Esophagus (tissue), 2 donors: ENCODE measurements around the gene GINS1. TPM values are rescaled to one million over a fixed set of nuclear protein-coding genes. Genes with fewer than 3 reads are reported as not detected.
A peak's percentile ranks its signal among the peaks of the same experiment; 100 is the strongest.

Experiments
- H3K27ac ChIP-seq, 2 donors: one replicate each; pipeline ENCODE4 v1.5.1; 2013; ENCODE audit warnings: low read depth in 2 of 2, mild to moderate bottlenecking in 2 of 2, inconsistent platforms in 1 of 2, low read length in 1 of 2, moderate library complexity in 1 of 2
- H3K27me3 ChIP-seq, 2 donors: one replicate each; pipeline ENCODE4 v1.6.1; 2013; ENCODE audit warnings: low read length in 2 of 2, control low read depth in 1 of 2, mild to moderate bottlenecking in 1 of 2; ENCODE audit not compliant: insufficient read depth in 2 of 2, control insufficient read depth in 1 of 2
- H3K36me3 ChIP-seq, 2 donors: one replicate each; pipeline ENCODE4 v1.6.1; 2013; ENCODE audit warnings: low read length in 1 of 2; ENCODE audit not compliant: control insufficient read depth in 2 of 2, insufficient read depth in 2 of 2
- H3K4me1 ChIP-seq, 2 donors: one replicate each; pipeline ENCODE4 v1.6.1; 2013; ENCODE audit warnings: low read length in 1 of 2; ENCODE audit not compliant: control insufficient read depth in 2 of 2, insufficient read depth in 2 of 2
- H3K4me3 ChIP-seq, 2 donors: one replicate each; pipeline ENCODE4 v1.5.1; 2013; ENCODE audit warnings: low read length in 2 of 2, mild to moderate bottlenecking in 2 of 2, low read depth in 1 of 2, moderate library complexity in 1 of 2
- H3K9me3 ChIP-seq, 2 donors: one replicate each; pipeline ENCODE4 v1.6.1; 2013; ENCODE audit warnings: mild to moderate bottlenecking in 2 of 2, low read depth in 1 of 2, low read length in 1 of 2, moderate library complexity in 1 of 2; ENCODE audit not compliant: control insufficient read depth in 2 of 2, insufficient read depth in 1 of 2
- WGBS, 2 donors: extraction: QIAGEN DNeasy Blood & Tissue Kit; methylation state at CpG; one replicate each; pipeline ENCODE4 v1.1.7; 2013; 5-methylcytosine and 5-hydroxymethylcytosine counted together
- polyA plus RNA-seq, 2 donors: library from polyadenylated mRNA; stranded (reverse); fragments of 200-250 nt; gene quantifications; one replicate each; pipeline ENCODE4 v1.2.3, GENCODE V29; 2013
- donor health status: healthy with polysubstance abuse.
- donor health status: Bipolar disorder and iron deficiency.

GINS1 gene
- polyA plus RNA-seq, 2 donors: 4.1 to 5.9 TPM

DNA sequence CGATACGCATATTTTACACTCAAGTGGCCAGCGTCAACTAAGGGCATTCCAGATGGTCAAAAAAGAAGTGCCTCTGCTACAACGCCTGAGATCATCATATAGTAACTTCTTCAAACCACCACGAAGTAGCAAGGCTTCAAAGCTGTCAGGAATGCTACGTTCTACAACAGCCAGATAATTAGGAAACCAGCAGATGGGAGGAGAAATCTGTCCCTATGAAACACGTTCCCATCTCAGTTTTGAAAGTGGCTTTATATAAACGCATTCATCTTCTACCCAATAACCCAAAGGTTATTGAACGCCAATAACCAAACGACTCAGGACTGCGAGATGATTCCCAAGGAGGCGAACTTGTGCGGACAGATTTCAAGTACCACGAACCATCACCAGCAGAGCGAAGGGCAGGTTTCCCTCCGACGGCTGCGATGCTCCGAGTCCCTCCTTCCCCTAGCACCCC, 18.0 kb upstream of the GINS1 start:
- H3K36me3 ChIP-seq: no peaks in the 10 kb centered on the region
- 15 to 17% methylated on average over 19 of the region's 19 CpGs for WGBS, 2 donors
- no peaks in the 10 kb centered on the region for H3K4me1 ChIP-seq
- peak overlapping the region; percentile 90 to 98 for H3K27ac ChIP-seq
- no peaks in the 10 kb centered on the region for H3K9me3 ChIP-seq
- no peaks in the 10 kb centered on the region for H3K27me3 ChIP-seq
- H3K4me3 ChIP-seq: peak overlapping the region; percentile 78 to 93

GRCh38 chr20:25389858-25390537, 17.5 kb upstream of the GINS1 start:
- Histone ChIP-seq H3K36me3 (no peaks in the 10 kb centered on the region), H3K9me3 (no peaks in the 10 kb centered on the region), H3K4me3 (peak overlapping the region; percentile 78 to 93), H3K4me1 (no peaks in the 10 kb centered on the region), H3K27me3 (no peaks in the 10 kb centered on the region), H3K27ac (peak overlapping the region; percentile 90 to 98)
- 0% methylated on average over 41 to 67 of the region's 67 CpGs for WGBS, 2 donors

DNA sequence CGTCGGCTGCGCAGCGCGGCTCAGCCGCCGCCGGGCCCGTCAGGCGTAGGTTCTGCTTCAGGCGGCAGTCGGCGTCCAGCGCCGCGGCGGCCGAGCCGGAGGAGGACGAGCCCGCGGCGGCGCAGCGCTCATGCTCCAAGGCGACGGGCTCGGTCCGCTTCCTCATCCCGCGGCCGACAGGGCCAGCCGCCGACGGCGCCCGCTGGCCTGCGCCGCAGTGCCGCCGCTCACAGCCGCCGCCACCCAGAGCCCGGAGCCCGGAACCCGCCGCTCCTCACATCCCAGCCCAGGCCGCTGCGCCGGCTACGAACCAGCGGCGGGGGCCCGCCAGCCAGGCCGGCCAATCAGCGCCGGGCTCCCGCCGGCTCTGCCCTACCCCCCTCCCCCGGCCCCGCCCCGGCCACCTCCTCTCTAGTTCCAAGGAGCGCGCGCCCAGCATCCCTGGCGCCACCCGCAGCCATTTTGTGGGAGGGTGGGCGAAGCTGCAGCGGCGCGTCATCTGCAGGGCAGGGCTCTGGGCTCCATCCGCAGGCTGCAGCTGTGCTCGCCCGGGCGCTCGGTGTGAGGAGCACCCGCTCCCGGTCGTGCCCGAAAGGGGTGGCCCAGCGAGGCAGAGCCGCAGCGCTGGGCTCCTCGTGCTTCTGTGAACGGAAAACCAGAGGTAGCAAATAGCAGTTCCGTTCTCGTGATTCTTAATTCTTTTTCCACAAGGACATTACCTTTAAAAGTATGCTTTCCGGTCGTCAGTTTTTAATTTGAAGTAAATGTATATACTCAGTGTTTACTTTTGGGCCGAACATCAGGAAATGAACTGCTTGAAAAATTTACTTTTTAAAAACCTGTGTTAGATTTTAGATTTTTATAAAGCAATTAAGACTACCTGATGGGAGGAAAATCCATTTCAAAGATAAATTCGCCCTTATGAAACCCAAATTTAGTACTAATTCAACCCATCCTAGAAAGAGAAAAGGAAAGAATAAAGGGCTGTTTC, 16.6 kb upstream of the GINS1 start, which contains the start of gene ABHD12:
Gene ABHD12, minus strand, starts transcription at position 298 of the 991 bp plus-strand sequence. Its CDS starts 132 bp downstream, at position 166.
- Histone ChIP-seq H3K27me3 (no peaks in the 10 kb centered on the region), H3K36me3 (no peaks in the 10 kb centered on the region), H3K9me3 (no peaks in the 10 kb centered on the region), H3K4me3 (peak within 1 kb of the TSS; percentile 78 to 93), H3K27ac (peak within 1 kb of the TSS; percentile 90 to 98), H3K4me1 (no peaks in the 10 kb centered on the region)
- WGBS, 2 donors: 1% methylated on average over 57 to 91 of the region's 91 CpGs

DNA sequence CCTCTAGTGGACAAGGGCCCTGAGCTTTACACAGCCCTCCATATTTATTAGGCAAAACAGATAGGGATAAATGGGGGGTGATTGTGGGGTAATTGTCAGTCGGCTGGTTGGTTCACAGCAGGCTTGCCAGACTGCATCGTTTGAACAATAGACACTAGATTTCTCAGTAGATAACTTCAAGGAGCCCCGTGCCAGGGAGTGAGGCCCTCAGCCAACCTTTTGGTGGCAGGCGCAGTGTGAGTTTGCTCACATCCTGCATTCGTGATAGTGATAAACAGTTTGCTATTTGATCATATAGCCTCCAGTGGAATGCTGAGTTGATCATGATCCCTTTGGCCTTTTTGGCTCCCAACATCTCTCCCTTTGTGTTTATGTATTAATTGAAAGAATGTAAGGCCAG, 13.2 kb upstream of the GINS1 start:
- no peaks in the 10 kb centered on the region for H3K36me3 ChIP-seq
- no peak overlapping the region for H3K4me3 ChIP-seq
- WGBS, 2 donors: 51 to 57% methylated on average over 5 of the region's 5 CpGs
- no peak overlapping the region for H3K27ac ChIP-seq
- no peaks in the 10 kb centered on the region for H3K4me1 ChIP-seq
- H3K27me3 ChIP-seq: no peaks in the 10 kb centered on the region
- no peaks in the 10 kb centered on the region for H3K9me3 ChIP-seq

- 91% methylated on average over 6 of the region's 6 CpGs for WGBS, 2 donors
- no peaks in the 10 kb centered on the region for H3K4me1 ChIP-seq
- no peaks in the 10 kb centered on the region for H3K9me3 ChIP-seq
- H3K36me3 ChIP-seq: no peaks in the 10 kb centered on the region
- no peaks in the 10 kb centered on the region for H3K27me3 ChIP-seq
- no peak overlapping the region for H3K27ac ChIP-seq
- no peak overlapping the region for H3K4me3 ChIP-seq
Observed at GRCh38 chr20:25394996-25395395, 12.5 kb upstream of the GINS1 start.

- H3K4me1 ChIP-seq: no peaks in the 10 kb centered on the region
- H3K4me3 ChIP-seq: no peak overlapping the region
- WGBS, 2 donors: 71 to 81% methylated on average over 6 of the region's 6 CpGs
- no peaks in the 10 kb centered on the region for H3K36me3 ChIP-seq
- H3K27me3 ChIP-seq: no peaks in the 10 kb centered on the region
- H3K9me3 ChIP-seq: no peaks in the 10 kb centered on the region
- no peak overlapping the region for H3K27ac ChIP-seq
Observed at GRCh38 chr20:25397096-25397495, 10.4 kb upstream of the GINS1 start.

DNA sequence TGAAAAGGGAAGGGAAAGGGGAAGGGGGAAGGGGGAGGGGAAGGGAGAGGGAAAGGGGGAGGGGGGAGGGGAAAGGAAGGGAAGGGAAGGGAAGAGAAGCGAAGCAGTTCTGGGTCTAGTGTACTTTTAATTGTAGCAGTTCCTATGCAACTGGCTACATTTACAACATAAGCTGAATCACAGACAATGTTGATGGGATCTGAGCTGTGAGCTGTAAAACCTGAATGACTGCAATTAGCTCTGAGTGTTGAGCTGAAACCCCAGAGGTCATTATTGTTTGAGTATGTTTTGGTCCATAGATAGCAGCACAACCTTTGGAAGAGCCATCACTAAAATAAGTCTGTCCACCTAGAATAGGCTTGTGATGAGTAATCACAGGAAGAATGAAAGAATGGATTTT, 9.7 kb upstream of the GINS1 start:
- no peaks in the 10 kb centered on the region for H3K36me3 ChIP-seq
- no peaks in the 10 kb centered on the region for H3K4me1 ChIP-seq
- no peak overlapping the region for H3K27ac ChIP-seq
- 58 to 63% methylated on average over 1 of the region's 1 CpG for WGBS, 2 donors
- no peaks in the 10 kb centered on the region for H3K27me3 ChIP-seq
- peaks cover 0 to 3% of the 10 kb centered on the region in 2 donors for H3K9me3 ChIP-seq
- H3K4me3 ChIP-seq: no peak overlapping the region

DNA sequence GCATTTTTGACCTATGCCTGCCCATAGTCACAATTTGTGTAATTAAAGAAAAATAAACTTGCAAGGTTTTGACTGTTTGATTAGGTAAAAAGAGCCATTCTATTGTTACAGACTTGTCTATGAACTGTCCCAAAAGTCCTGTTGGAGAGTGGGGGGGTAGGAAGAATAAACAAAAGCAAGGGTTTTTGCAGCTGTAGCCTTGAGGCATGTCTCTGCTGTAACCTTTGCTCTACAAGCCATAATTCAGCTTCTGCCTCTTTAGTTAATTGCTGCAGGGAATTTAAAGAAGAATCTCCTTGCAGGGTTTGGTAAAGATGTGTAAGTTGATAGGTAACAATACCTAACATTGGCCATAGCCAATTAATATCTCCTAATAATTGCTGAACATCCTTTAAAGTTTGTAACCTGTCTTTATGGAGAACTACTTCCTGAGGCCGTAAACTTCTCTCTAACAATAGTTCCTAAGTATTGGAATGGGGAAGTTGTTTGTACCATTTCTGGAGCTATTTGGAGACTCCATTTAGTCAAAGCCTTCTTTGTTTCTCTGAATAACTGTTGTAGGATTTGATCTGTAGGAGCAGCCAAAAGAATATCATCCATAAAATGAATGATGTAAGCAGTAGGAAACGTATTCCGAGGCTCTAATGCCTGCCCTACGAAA, 9.0 kb upstream of the GINS1 start:
- 40 to 43% methylated on average over 4 of the region's 4 CpGs for WGBS, 2 donors
- Histone ChIP-seq H3K4me1 (no peaks in the 10 kb centered on the region), H3K36me3 (no peaks in the 10 kb centered on the region), H3K9me3 (peaks cover 2 to 8% of the 10 kb centered on the region in 2 donors), H3K4me3 (no peak overlapping the region), H3K27me3 (no peaks in the 10 kb centered on the region), H3K27ac (no peak overlapping the region)

DNA sequence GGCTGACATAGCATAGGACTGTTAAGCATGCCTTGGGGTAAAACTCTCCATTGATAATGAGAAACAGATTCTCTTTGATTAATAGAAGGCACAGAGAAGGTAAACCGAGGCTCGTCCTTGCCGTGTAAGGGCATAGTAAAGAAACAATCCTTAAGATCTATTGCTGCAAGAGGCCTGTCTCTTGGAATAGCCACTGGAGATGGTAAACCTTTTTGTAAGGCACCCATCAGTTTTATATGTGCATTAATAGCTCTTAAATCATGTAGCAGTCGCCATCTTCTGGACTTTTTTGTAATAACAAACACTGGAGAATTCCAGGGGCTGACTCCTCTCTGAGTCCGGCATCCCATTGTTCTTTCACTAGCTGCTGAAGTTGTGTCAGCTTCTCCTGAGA, 8.4 kb upstream of the GINS1 start:
- Histone ChIP-seq H3K4me3 (no peak overlapping the region), H3K4me1 (no peaks in the 10 kb centered on the region), H3K27ac (no peak overlapping the region), H3K9me3 (peaks cover 2 to 8% of the 10 kb centered on the region in 2 donors), H3K36me3 (no peaks in the 10 kb centered on the region), H3K27me3 (no peaks in the 10 kb centered on the region)
- WGBS, 2 donors: 16 to 22% methylated on average over 5 of the region's 5 CpGs
